Daoy (cell line): ENCODE measurements around the gene IKZF1. TPM values are rescaled to one million over a fixed set of nuclear protein-coding genes. Genes with fewer than 3 reads are reported as not detected.

Experiments
- DNase-seq: peaks from one replicate; pipeline ENCODE4 v3.0.0-alpha.2; 2015; ENCODE audit warnings: low read depth
- total RNA-seq: library from RNA; depleted of rRNA; stranded (reverse); fragments of >200 nt; shearing (Covaris generic); gene quantifications from 2 replicates; pipeline ENCODE4 v1.2.3, GENCODE V29; 2014

Gene IKZF1
- total RNA-seq, 1 experiment from 2014 or later, result 4.2 TPM

DNA sequence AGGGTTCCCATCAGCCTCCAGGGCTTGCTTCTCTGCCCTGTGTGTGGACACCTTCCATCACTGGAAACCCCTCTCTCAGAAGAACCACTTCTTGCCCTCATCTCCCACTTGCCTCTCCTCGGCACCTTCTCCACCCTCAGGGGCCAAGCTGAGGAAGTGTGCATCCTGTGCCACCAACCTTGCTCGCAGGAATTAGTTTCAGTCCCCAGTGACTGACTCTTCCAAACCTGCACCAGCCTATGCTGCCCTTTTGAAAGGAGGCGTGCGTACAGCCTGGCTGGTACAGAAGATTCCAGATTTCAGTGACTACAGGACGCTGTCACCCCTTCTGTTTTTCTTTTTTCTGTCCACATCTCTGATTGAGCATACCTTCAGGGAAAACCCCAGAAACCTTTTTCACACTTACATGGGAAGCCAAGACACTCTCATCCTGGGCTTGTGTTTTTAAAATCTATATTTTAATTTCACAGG is 67.1 kb downstream of the IKZF1 start:
- DNase-seq, result no peak

DNA sequence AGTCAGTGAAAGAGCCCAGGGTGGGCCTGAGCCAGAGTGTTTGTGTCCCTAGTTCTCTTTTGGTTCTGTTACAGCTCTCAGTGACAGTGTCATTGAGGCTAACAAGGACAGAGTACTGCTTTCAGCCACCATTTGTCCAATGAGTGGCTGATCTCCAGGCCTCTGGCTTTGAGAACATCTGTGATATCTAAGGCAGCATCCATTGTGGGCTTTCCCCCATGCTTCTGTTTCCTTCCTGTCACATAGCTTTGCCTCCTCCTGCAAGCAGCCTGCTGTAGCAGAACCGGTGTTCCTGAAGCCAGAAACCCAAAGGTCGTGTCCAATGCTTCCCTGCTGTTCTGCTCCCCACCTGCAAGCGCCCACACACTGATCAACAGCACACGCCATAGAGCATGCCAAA is 68.4 kb downstream of the IKZF1 start:
- no peak for DNase-seq

DNA sequence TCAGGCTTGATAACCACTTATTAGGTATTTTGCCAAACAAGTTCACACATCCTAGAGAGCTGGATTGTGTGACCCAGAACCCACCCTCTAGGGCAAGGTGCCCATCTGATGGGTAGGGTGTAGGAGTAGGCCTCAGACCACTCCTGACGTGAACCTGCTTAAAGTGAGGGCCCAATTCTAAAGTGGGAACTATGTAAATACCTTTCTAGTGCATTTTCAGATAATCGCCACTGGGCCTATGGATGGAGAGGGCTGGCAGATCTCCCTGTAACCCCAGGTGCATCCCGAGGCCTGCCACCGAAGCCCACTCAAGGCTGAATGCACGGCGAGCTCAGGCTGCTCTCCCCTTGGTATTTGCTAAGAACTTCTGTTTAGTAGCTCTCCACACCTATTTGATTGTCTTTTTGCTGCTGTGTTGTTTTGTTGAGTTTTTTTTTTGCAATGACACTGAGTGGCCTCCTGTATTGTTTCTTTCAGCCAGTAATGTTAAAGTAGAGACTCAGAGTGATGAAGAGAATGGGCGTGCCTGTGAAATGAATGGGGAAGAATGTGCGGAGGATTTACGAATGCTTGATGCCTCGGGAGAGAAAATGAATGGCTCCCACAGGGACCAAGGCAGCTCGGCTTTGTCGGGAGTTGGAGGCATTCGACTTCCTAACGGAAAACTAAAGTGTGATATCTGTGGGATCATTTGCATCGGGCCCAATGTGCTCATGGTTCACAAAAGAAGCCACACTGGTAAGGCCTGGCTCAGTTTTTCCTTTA is 71.7 kb downstream of the IKZF1 start:
- DNase-seq, result no peak

DNA sequence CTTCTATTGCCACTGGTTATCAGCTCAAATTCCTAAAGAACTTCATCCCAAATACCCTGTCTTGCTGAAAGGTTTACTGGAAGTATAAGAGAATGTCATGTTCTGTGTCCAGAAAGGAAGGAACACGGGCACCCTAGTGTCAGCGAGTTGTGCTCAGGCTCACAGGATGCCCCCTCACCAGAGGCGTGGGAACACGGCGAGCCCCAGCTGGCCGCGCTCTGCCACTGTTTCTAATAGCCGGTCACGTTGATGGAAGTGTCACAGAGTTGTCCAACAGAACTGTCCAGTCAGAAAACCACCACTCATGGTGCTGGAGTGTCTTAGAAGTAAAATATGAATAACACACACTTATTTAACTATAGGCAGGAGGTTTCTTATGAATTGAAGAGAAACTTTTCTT is 72.8 kb downstream of the IKZF1 start:
- DNase-seq, result no peak

DNA sequence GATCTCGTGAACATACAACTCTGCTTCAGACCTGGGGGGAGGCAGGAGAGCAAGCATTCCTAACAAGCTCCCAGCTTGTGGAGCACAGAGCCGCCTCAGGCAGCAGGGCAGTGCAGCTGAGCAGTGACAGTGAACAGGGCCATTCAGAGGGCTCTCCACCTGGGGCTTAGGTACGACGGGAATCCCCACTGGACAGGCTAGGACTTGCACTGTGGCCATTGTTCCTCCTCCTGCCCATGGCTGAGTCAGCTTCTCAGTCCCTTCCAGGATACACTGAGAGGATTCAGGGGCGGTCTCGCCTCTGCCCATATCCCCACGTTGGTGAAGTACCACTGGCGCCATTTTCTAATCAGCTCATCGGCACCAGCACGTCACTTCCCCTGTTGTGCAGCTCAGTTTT is 74.6 kb downstream of the IKZF1 start:
- peak; percentile 28 for DNase-seq

DNA sequence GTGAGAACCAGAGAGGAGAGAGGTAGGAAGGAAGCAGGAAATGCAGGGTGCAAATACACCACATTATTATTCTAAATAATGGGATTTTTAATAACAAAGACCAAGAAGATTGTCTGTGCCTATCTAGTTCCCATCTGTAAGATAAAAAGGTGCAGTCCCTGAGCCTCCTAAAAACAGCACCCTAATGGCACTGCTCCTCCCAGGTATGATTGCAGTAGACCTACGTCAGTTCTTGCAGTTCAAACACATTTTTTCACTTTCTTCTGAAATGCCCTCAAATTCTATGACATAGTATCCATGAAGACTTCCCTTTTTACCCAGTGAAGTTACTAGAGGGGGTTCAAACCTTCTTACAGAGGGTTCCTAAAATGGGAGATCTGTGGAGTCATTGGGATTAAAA is 75.0 kb downstream of the IKZF1 start:
- DNase-seq, result no peak

DNA sequence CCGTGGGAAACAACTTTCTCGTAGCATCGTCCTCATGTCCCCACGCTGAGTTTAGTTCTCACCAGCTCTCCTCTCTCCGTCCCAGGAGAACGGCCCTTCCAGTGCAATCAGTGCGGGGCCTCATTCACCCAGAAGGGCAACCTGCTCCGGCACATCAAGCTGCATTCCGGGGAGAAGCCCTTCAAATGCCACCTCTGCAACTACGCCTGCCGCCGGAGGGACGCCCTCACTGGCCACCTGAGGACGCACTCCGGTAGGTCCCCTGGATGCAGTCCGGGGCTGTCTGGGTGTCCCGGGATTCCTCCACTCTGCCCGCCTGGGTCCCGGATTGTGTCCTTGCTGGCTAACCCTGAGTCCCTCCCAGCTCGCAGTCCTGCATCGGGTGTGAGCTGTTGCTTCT is 77.9 kb downstream of the IKZF1 start:
- no peak for DNase-seq

DNA sequence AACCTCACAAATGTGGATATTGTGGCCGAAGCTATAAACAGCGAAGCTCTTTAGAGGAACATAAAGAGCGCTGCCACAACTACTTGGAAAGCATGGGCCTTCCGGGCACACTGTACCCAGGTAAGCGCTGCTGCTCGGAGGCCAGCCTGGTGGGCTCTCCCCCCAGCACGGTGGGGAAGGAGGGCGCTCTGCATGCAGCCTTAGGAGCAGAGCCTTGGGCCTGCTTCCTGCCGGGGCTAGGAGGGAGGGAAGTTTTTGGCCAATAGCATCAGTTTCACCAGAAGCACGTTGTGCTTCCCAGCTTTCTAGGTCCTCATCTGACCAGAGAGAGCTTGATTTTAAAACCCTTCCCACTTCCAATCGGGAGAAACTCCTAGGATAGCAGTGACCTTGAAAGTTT is 82.8 kb downstream of the IKZF1 start:
- DNase-seq, result no peak

DNA sequence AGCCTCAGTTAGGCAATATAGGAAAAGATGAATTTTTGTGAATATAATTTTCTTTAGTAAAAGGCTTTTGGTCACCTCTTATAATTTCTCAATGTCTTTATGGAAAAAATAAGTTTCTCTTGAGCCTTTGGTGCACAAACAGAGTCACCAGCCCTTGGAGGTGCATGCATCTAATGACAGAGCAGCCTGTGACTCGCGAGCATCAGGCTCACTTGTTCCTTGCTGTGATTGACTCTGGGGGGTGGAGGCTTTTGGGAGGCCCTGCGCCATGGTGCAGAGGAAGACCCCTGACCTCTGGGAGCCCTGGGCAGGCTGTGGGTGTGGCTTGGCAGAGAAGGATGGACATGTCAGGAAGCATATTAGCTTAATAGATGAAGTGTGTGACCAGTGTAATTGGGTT is 85.4 kb downstream of the IKZF1 start:
- no peak for DNase-seq

DNA sequence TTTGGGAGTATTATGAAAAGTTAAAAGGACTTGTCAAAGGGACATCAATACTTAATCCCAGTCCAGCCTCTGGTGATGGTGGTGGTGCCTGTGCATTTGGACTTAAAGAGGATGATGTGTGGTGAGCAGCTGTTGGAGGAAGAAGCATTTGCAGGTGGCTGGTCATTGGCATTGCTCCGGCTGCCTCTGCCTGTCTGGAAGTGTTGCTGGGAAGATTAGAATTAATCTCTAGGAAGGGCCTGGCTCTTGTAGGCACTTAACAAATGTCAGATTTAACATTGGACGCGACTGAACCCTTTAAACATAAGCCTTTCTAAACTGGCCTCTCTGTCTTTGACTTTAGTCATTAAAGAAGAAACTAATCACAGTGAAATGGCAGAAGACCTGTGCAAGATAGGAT is 86.9 kb downstream of the IKZF1 start:
- no peak for DNase-seq

DNA sequence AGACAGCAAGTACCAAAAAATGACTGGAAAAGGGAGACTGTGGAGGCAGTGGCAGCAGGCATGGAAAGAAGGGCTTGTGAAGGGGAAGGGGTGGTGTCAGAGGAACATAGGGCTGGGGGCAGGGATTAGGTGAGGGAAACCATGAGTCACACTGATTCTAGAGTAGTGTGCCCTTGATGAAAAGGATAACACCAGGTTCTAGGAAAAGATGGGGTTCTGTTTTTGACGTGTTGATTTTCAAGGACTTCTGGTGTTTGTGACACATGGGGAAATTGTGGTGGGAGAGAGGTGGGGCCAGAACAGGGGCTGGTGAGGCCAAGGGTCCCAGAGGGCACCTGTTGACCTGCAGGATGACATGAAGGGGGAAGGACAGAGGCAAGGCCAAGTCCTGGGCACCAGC is 88.6 kb downstream of the IKZF1 start:
- no peak for DNase-seq

DNA sequence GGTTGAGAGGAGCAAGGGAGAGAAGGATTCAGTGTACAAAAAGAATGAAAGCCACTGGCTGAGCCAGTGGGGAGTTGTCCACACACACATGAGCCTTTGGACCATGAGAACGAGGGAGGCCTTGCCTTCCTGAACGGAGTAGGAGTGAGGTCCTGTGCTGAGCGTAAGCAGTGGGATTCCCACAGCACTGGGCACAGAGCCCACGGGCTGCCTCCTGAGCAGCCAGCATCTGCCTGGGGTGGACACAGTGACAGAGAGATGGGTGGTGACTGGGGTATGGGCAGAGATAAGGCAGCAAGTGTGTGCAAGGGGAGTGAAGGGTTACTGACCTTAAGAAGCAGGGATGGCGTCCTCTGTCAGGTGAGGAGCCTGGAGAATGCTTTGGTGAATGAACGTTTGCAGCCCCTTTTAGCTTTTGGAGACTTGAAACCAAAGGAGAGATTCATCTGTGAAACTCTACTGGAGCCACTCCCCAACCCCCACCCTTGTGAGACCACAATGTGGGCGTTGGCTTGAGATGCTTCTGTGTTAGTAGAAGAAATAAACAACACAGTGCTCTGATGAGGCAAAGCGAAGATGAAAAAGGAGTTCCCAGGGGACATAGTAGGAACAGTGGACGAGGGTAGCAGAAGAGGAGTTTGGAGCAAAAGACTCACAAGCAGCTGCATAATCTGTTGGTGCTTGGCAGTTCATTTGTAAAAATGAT is 89.2 kb downstream of the IKZF1 start:
- no peak for DNase-seq

DNA sequence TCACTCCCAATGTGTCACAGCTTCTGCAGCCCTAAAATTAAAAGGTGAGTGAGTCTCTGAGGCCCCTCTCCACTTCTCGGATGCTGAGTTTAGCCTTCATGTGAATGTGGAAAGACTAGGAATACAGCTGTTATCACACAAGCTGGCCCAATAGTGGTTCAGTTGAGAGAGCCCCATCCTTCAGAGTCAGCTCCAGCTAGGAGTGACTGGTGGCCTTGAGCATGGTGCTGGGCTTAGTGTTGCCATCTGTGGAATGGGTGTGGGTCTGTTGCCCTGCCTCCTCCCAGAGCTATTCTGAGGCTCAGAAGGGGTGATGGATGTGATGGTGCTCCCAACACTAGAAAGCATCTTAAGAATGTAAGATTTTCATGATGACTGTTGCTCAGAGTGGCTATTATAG is 89.8 kb downstream of the IKZF1 start:
- no peak for DNase-seq

DNA sequence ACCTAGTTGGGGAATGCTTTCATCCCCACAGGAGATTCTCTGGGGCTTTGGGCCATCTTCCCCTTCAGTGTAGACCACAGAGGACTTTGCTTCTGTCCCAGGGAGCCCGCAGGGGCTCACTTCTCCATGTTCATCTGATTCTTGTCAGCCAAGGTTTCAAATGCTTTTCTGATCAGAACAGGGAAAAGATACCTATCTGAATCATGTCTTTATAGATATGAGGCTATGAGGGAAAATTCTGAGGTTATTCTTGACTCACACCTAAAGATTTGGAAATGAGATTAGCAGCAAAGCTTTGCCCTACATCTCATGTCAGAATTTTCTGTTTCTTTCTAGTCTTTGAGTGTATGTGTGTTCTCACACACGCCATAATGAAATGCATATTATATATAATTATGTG is 92.3 kb downstream of the IKZF1 start:
- no peak for DNase-seq

DNA sequence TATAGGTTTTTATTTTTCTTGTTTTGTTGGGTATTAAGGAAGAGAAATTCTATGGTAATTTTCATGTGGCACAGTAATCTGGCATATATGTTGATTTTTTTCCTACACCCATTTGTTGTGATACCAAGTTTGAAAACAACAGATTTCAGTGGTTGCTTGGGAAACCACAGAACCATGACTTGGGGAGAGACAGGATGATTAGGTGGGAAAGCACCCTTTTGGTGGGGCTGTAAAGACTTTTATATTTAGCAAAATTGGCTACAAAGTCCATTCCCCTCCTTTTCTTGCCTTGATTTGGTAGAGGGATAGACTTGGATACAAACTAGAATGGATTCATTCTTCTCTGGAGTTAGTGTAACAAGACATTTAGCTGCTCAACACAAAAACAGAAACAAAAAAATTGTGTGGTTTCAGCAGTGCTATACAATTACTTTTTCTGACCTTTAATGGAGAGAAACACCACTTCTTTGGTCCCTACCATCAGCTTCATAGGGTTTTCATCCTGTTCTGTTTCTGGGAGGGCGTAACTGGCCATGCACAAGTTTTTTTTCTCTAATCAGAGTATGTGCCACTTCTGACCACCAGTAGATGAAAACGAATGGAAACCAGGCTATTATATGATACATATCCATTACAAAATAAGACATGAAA is 92.9 kb downstream of the IKZF1 start:
- DNase-seq, result no peak

DNA sequence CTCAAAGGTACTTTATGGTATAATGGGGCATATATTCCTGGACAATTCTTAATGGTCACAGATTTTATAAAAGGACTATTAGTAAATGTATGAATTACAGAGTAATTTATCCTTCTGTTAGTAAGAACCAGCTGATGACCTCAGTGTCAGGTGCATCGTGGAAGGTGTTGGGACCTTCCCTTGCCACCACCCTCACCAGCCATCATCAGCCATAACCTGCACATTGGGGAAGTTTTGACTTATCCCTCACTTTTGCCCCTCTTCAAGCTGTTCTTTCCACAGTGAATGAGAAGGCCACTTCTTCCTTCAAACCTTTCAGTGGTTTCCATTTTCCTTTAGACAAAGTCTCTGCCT is 93.4 kb downstream of the IKZF1 start:
- DNase-seq, result no peak

DNA sequence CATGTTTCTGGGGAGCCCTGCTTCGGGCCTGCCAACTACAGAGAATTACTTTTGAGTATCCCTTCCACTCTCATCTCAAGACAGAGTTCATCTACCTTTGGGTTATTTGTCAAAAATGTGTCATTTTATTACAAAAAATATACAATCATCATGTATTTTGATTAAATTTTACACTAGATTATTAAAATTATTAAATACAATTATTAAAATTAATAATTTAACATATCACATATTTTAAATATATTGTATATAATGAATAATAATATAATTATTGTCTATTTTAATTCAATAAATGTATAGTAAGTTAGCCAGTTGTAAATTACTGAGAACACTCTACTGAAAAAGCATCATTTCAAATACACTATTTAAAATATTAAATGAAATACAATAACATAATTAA is 94.7 kb downstream of the IKZF1 start:
- no peak for DNase-seq

DNA sequence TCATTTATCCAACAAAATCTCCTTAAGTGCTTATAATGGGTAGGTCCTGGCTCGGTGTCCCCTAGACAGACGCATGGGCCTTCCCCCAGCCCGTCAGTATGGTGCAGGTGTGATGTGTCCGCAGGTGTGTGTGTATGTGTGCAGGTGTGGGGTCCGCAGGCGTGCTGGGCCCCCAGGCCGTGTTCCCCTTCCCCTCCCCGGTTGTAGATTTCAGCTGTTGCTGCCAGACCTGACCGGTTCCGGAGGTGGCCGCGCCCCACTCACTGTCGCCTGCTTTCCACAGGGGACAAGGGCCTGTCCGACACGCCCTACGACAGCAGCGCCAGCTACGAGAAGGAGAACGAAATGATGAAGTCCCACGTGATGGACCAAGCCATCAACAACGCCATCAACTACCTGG is 95.1 kb downstream of the IKZF1 start:
- DNase-seq, result no peak

DNA sequence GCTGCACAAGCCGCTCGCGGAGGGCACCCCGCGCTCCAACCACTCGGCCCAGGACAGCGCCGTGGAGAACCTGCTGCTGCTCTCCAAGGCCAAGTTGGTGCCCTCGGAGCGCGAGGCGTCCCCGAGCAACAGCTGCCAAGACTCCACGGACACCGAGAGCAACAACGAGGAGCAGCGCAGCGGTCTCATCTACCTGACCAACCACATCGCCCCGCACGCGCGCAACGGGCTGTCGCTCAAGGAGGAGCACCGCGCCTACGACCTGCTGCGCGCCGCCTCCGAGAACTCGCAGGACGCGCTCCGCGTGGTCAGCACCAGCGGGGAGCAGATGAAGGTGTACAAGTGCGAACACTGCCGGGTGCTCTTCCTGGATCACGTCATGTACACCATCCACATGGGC is 95.6 kb downstream of the IKZF1 start:
- DNase-seq, result no peak

DNA sequence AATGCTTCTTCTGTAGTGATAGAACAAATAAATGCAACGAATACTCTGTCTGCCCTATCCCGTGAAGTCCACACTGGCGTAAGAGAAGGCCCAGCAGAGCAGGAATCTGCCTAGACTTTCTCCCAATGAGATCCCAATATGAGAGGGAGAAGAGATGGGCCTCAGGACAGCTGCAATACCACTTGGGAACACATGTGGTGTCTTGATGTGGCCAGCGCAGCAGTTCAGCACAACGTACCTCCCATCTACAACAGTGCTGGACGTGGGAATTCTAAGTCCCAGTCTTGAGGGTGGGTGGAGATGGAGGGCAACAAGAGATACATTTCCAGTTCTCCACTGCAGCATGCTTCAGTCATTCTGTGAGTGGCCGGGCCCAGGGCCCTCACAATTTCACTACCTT is 99.9 kb downstream of the IKZF1 start:
- DNase-seq, result no peak

DNA sequence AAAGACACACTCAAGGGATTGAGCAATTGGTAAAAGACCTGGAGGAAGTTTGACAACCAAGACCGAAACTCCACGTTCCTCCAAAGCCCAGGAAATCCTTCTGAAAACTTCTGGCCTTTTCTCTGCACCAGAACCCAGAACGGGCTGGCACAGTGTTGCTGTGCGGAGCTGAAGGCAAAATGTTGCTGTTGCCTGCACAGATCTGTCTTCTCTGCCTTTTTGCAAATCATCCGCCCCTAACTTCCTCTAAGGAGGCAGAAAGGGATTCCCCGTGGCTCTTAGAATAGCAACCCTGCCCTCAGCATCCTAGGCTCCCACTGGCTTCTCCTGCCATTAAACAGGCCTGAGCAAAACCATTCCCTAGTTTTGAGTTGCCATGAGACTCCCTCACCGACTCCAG is 100.7 kb downstream of the IKZF1 start:
- DNase-seq, result no peak

DNA sequence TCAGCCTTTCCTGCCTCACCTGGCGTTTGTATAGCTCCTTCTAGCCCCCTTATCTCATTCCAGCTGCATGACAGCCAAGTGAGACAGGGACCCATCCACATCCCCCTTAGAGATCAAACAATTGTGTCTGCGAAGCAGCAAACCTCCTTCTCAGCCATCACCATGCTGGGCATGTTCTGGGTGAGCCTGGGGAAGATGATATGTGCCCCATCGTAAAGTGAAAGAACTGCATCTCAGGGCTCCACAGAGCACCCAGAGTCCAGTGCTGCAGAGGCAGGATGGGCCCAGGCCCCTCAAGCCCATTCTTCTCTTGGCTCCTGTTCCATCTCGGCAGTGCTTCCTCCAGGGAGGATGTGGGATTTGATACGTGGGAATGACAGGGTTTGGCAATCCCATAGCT is 102.4 kb downstream of the IKZF1 start:
- DNase-seq, result no peak
